ENCODE measurements around the gene CAPN11.

GRCh38 chr6:44176130-44176761, 17.6 kb downstream of the CAPN11 start:
- TF ChIP-seq RAD21 (IDR thresholded peaks at IDR 0.05; ENCODE audit: low read length) (no peak), POLR2A (IDR thresholded peaks at IDR 0.05; ENCODE audit: low read depth, low read length) (no peak), CTCF (conservative IDR thresholded peaks at IDR 0.05; ENCODE audit: low read depth, low read length) (no peak), ELK1 (IDR thresholded peaks at IDR 0.05; ENCODE audit: borderline replicate concordance, low read depth, low read length) (no peak), RFX5 (IDR thresholded peaks at IDR 0.05; ENCODE audit: low read depth, low read length) (no peak)
